ENCODE measurements around the gene OR7C1.
"Not testable (repeated sequence)": the region's sequence is repeated elsewhere in the genome, so short reads cannot be mapped to it uniquely, and the experiment has no call there.

OR7C1 gene

GRCh38 chr19:14785102-14785793 is 49.7 kb downstream of the OR7C1 start:
- DNase-seq (ENCODE audit: low read depth in 3 of 3), result not testable (repeated sequence)

GRCh38 chr19:14784730-14785101 is 50.3 kb downstream of the OR7C1 start:
- not testable (repeated sequence) for DNase-seq (ENCODE audit: low read depth in 3 of 3)

- DNase-seq (ENCODE audit: low read depth in 3 of 3), result not testable (repeated sequence)
These were observed 51.5 kb downstream of the OR7C1 start for GRCh38 chr19:14783410-14783998.

GRCh38 chr19:14782626-14783409 is 52.2 kb downstream of the OR7C1 start:
- no peak for DNase-seq (ENCODE audit: low read depth in 3 of 3)

GRCh38 chr19:14781713-14782536 is 53.1 kb downstream of the OR7C1 start:
- DNase-seq (ENCODE audit: low read depth in 3 of 3), result not testable (repeated sequence)

GRCh38 chr19:14780622-14781225 is 54.3 kb downstream of the OR7C1 start:
- not testable (repeated sequence) for DNase-seq (ENCODE audit: low read depth in 3 of 3)

- no peak for DNase-seq (ENCODE audit: low read depth in 3 of 3)
These were observed 55.8 kb downstream of the OR7C1 start for GRCh38 chr19:14779151-14779550.

GRCh38 chr19:14778110-14778845 is 56.7 kb downstream of the OR7C1 start, which contains the start of gene ADGRE2:
Gene ADGRE2 (minus strand): TSS chr19:14778560. CDS start chr19:14776756, 1,804 bp downstream.
- not testable (repeated sequence) for DNase-seq (ENCODE audit: low read depth in 3 of 3)

- DNase-seq (ENCODE audit: low read depth in 3 of 3), result not testable (repeated sequence)
These were observed 57.3 kb downstream of the OR7C1 start for GRCh38 chr19:14777645-14778044.

- no peak for DNase-seq (ENCODE audit: low read depth in 3 of 3)
These were observed 59.0 kb downstream of the OR7C1 start for GRCh38 chr19:14775869-14776586.

GRCh38 chr19:14775326-14775725 is 59.7 kb downstream of the OR7C1 start:
- DNase-seq (ENCODE audit: low read depth in 3 of 3), result not testable (repeated sequence)

GRCh38 chr19:14774373-14774772 is 60.6 kb downstream of the OR7C1 start:
- no peak for DNase-seq (ENCODE audit: low read depth in 3 of 3)

- not testable (repeated sequence) for DNase-seq (ENCODE audit: low read depth in 3 of 3)
These were observed 61.3 kb downstream of the OR7C1 start for GRCh38 chr19:14773722-14774121.

GRCh38 chr19:14772995-14773394 is 62.0 kb downstream of the OR7C1 start:
- no peak for DNase-seq (ENCODE audit: low read depth in 3 of 3)

- no peak for DNase-seq (ENCODE audit: low read depth in 3 of 3)
These were observed 62.5 kb downstream of the OR7C1 start for GRCh38 chr19:14772467-14772866.

- no peak for DNase-seq (ENCODE audit: low read depth in 3 of 3)
These were observed 63.8 kb downstream of the OR7C1 start for GRCh38 chr19:14770944-14771839.

GRCh38 chr19:14770136-14770535 is 64.8 kb downstream of the OR7C1 start:
- DNase-seq (ENCODE audit: low read depth in 3 of 3), result no peak

GRCh38 chr19:14769201-14769600 is 65.8 kb downstream of the OR7C1 start:
- no peak for DNase-seq (ENCODE audit: low read depth in 3 of 3)

- DNase-seq (ENCODE audit: low read depth in 3 of 3), result no peak
These were observed 67.0 kb downstream of the OR7C1 start for GRCh38 chr19:14768001-14768400.

All from stimulated activated CD4-positive, alpha-beta T cell treated with anti-CD3 and anti-CD28 coated beads, TNF-alpha, amount 100 ng/mL, for 24 hours (primary cell).